MM.1S (cell line): ENCODE data around the gene CCBE1.
"Not testable (repeated sequence)": the region's sequence is repeated elsewhere in the genome, so short reads cannot be mapped to it uniquely, and the experiment has no call there.

ENCODE experiments used
- CTCF ChIP-seq: fragments of 300-600 bp; sonication (generic); IDR thresholded peaks from 2 replicates; pipeline ENCODE4 v1.5.1; 2016; ENCODE audit warnings: antibody characterized with exemption, low read length, mixed read lengths
- EZH2 ChIP-seq: fragments of 300-600 bp; sonication (generic); optimal IDR thresholded peaks from 2 replicates; pipeline ENCODE3; 2017; ENCODE audit warnings: low read depth, mild to moderate bottlenecking, antibody characterized with exemption, low read length, mixed read lengths
- EZH2phosphoT487 ChIP-seq: fragments of 300-600 bp; sonication (generic); IDR thresholded peaks from 2 replicates; pipeline ENCODE4 v1.6.1; 2018; ENCODE audit warnings: antibody characterized with exemption, low read length

GRCh38 chr18:59515956-59516355 lies 181.3 kb downstream of the CCBE1 start:
- TF ChIP-seq EZH2, EZH2phosphoT487, CTCF: not testable (repeated sequence)
